ENCODE data around the gene MYCN. TPM values are rescaled to one million over a fixed set of nuclear protein-coding genes. Genes with fewer than 3 reads are reported as not detected.
"Not testable (repeated sequence)": the region's sequence is repeated elsewhere in the genome, so short reads cannot be mapped to it uniquely, and the experiment has no call there.

The MYCN gene
- total RNA-seq, 1 experiment from 2014 or later, result 68.3 TPM

- H3K9me3 Mint-ChIP-seq; ATAC-seq; POLR2A ChIA-PET; H3K27me3 Mint-ChIP-seq (ENCODE audit: low read depth); H3K36me3 Mint-ChIP-seq; H3K4me3 Mint-ChIP-seq; DNase-seq (ENCODE audit: low spot score); CTCF ChIA-PET; H3K4me1 Mint-ChIP-seq; H3K27ac Mint-ChIP-seq: not testable (repeated sequence)
Observed at GRCh38 chr2:15903910-15904309, 36.4 kb upstream of the MYCN start.

GRCh38 chr2:15905267-15905645, 35.1 kb upstream of the MYCN start:
- DNase-seq (ENCODE audit: low spot score), result no peak
- POLR2A ChIA-PET, result no interaction called here
- ATAC-seq, result no peak
- TF ChIP-seq ZBTB43 (CRISPR knock-in tag; IDR thresholded peaks at IDR 0.05) (no peak), ZNF138 (CRISPR knock-in tag; conservative IDR thresholded peaks at IDR 0.05) (no peak), TP53 (CRISPR knock-in tag; IDR thresholded peaks at IDR 0.05) (no peak), PRDM15 (CRISPR knock-in tag; IDR thresholded peaks at IDR 0.05) (no peak), E2F5 (CRISPR knock-in tag; IDR thresholded peaks at IDR 0.05) (no peak), ERG (CRISPR knock-in tag; IDR thresholded peaks at IDR 0.05) (no peak), ETV6 (CRISPR knock-in tag; IDR thresholded peaks at IDR 0.05) (no peak), ATF3 (CRISPR knock-in tag; conservative IDR thresholded peaks at IDR 0.05) (no peak), ZNF423 (CRISPR knock-in tag; IDR thresholded peaks at IDR 0.05) (no peak), NFYB (CRISPR knock-in tag; conservative IDR thresholded peaks at IDR 0.05; ENCODE audit: low read depth) (no peak), ZNF396 (CRISPR knock-in tag; IDR thresholded peaks at IDR 0.05; ENCODE audit: borderline replicate concordance) (no peak), GTF2I (CRISPR knock-in tag; conservative IDR thresholded peaks at IDR 0.05) (no peak), SMAD3 (CRISPR knock-in tag; IDR thresholded peaks at IDR 0.05; ENCODE audit: borderline replicate concordance) (no peak), FOXP1 (CRISPR knock-in tag; IDR thresholded peaks at IDR 0.05; ENCODE audit: borderline replicate concordance) (no peak), RELA (CRISPR knock-in tag; IDR thresholded peaks at IDR 0.05; ENCODE audit: borderline replicate concordance) (no peak), ZNF671 (CRISPR knock-in tag; IDR thresholded peaks at IDR 0.05) (no peak), PREB (CRISPR knock-in tag; IDR thresholded peaks at IDR 0.05; ENCODE audit: borderline replicate concordance) (no peak), ATF6 (CRISPR knock-in tag; IDR thresholded peaks at IDR 0.05) (no peak), ZNF219 (CRISPR knock-in tag; IDR thresholded peaks at IDR 0.05; ENCODE audit: borderline replicate concordance) (no peak)
- Mint-ChIP-seq H3K9me3 (peaks cover 7% of the 10 kb centered on the region), H3K27me3 (ENCODE audit: low read depth) (no peaks in the 10 kb centered on the region), H3K36me3 (peaks cover 4% of the 10 kb centered on the region), H3K27ac (no peak overlapping the region), H3K4me3 (no peak overlapping the region), H3K4me1 (0 out of 2 replicates have a peak, but pooled peaks cover under 1% of the 10 kb centered on the region)
- CTCF ChIA-PET, result no interaction called here

Measured in WTC11 (cell line).